Ascending aorta (tissue), 2 donors: ENCODE measurements around the gene INSL3. TPM values are rescaled to one million over a fixed set of nuclear protein-coding genes. Genes with fewer than 3 reads are reported as not detected.

Experiments used
- DNase-seq, 2 donors: peaks; one replicate each; pipeline ENCODE4 v3.0.0-alpha.2; 2019; ENCODE audit warnings: low spot score in 2 of 2
- H3K27ac ChIP-seq, 2 donors: fragments of 200-600 bp; sonication (generic); one replicate each; pipeline ENCODE4 v1.5.1; 2016 to 2017; ENCODE audit warnings: mild to moderate bottlenecking in 1 of 2
- H3K27me3 ChIP-seq: fragments of 200-600 bp; sonication (generic); one replicate; pipeline ENCODE4 v1.5.1; 2017
- H3K36me3 ChIP-seq, 2 donors: fragments of 200-600 bp; sonication (generic); one replicate each; pipeline ENCODE4 v1.5.1; 2016
- H3K4me1 ChIP-seq, 2 donors: fragments of 200-600 bp; sonication (generic); one replicate each; pipeline ENCODE4 v1.5.1; 2016 to 2017; ENCODE audit warnings: mild to moderate bottlenecking in 1 of 2
- H3K4me3 ChIP-seq, 2 donors: fragments of 200-600 bp; sonication (generic); one replicate each; pipeline ENCODE4 v1.5.1; 2016 to 2017; ENCODE audit warnings: mild to moderate bottlenecking in 1 of 2
- H3K9me3 ChIP-seq, 2 donors: fragments of 200-600 bp; sonication (generic); one replicate each; pipeline ENCODE4 v1.5.1; 2016
- intact Hi-C: fragments of 100-400 bp; cut with DNase I; formaldehyde crosslinking; loops from one replicate; pipeline ENCODE4 v1.15.1; 2023
- total RNA-seq: library from RNA; depleted of rRNA; stranded (reverse); fragments of >200 nt; gene quantifications from one replicate; pipeline ENCODE4 v1.1.0, GENCODE V29; 2016
- TF ChIP-seq, protein P1 (sequence below), 3 experiments: fragments of 200-600 bp in 2 of 3; fragments of 450-650 bp in 1 of 3; sonication (generic) in 2 of 3; IDR thresholded peaks; one replicate each; pipeline ENCODE4 v1.5.1; 2016 to 2019; ENCODE audit warnings: antibody characterized with exemption in 3 of 3, mild to moderate bottlenecking in 1 of 3, moderate library complexity in 1 of 3

The INSL3 gene
- total RNA-seq, 1 donor from 2014 or later: not detected

DNA sequence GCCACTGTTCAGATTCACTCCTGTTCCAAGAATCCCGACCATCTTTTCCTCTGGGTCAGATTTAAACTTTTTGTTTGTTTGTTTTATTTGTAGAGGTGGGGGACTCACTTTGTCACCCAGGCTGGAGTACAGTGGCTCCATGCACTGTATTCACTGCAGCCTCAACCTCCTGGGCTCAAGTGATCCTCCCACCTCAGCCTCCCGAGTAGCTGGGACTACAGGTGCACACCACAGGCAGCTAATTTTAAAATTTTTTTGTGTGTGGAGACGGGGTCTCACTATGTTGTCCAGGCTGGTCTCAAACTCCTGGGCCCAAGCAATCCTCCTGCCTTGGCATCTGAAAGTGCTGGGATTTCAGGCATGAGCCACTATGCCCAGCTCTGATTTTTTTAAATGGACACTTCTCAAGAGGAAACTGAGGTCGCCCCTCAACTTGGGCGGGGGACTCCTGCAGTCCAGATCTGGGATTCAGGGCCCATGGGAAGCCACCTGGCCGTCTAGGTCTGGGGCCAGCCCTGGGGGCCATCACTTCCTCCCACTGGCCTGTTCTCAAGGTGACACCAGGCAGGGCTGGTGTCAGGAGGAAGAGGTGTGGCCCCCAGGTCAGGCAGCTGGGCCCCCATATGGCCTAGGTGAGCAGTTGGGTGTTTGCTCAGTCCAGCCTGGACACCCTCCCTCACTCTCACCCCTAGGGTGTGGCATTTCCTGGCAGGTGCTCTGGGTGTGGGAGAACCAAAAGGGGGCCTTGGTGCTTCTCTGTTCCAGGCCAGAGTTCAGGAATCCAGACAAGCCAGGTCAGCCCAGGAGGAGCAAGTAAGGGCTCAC, 25.1 kb downstream of the INSL3 start:
- H3K27me3 ChIP-seq: no peaks in the 10 kb centered on the region
- TF ChIP-seq, protein P1, sequence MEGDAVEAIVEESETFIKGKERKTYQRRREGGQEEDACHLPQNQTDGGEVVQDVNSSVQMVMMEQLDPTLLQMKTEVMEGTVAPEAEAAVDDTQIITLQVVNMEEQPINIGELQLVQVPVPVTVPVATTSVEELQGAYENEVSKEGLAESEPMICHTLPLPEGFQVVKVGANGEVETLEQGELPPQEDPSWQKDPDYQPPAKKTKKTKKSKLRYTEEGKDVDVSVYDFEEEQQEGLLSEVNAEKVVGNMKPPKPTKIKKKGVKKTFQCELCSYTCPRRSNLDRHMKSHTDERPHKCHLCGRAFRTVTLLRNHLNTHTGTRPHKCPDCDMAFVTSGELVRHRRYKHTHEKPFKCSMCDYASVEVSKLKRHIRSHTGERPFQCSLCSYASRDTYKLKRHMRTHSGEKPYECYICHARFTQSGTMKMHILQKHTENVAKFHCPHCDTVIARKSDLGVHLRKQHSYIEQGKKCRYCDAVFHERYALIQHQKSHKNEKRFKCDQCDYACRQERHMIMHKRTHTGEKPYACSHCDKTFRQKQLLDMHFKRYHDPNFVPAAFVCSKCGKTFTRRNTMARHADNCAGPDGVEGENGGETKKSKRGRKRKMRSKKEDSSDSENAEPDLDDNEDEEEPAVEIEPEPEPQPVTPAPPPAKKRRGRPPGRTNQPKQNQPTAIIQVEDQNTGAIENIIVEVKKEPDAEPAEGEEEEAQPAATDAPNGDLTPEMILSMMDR (IDR thresholded peaks at IDR 0.05): no peak
- H3K27ac ChIP-seq: no peak overlapping the region
- H3K4me1 ChIP-seq: no peaks in the 10 kb centered on the region
- H3K4me3 ChIP-seq: no peak overlapping the region
- intact Hi-C loops: no loop called here
- no peak for DNase-seq
- no peaks in the 10 kb centered on the region for H3K9me3 ChIP-seq
- no peaks in the 10 kb centered on the region for H3K36me3 ChIP-seq

DNA sequence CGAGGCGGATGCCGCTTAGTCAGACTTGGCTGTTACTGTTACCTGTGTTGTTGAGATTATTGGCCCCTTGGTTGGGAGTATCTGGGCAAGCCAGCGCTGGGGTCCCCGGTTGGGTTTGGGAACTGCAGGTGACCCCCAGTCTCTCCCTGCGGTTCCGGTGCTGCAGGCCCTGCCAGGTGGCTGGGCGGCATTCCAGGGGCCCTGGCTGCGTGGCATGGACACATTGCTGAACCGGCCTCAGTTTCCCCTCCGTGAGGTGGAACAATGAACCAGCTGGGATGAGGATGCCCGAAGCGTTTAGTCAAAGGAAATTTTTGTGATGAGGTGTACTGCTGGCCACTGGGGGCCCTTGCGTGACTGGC, 25.8 kb downstream of the INSL3 start:
- intact Hi-C loops: no loop called here
- Histone ChIP-seq H3K27me3 (no peaks in the 10 kb centered on the region), H3K36me3 (no peaks in the 10 kb centered on the region), H3K4me3 (no peak overlapping the region), H3K4me1 (no peaks in the 10 kb centered on the region), H3K27ac (no peak overlapping the region), H3K9me3 (no peaks in the 10 kb centered on the region)
- TF ChIP-seq, protein P1 (IDR thresholded peaks at IDR 0.05): no peak
- DNase-seq: no peak

DNA sequence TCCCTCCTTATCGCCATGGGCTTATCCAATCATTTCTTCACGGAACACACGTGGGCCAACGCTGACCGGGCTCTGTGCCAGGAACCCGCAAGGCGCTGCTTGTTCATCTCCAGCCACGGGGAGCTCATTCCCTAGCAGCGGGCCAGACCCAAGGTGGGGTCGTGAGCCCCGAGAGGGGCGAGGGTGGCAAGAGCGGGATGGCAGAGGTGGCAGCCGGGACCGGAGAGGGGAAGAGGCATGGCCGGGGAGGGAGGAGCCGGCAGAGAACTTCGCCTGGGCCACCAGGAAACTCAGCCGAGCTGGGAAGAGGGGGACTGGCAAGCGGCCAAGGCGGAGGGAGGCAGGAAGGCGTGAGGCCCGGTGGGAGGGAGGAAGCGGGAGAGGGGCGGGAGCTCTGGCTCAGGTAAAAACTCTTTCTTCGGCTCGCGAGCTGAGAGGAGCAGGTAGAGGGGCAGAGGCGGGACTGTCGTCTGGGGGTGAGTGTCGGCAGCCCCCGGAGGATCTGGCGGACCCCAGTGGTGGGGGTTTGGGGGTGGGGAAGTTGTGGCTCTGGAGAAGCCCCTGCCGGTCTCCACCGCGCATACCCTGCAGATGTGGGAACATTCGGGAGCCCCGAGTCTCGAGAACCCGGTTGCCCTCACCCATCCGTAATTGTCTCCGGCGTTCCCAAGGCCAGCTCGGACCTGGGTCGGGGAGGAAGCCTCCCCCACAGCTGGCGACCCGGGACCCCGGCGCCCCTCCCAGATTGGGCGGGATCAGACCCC, 26.4 kb downstream of the INSL3 start, which contains the start of gene B3GNT3:
TSS of gene B3GNT3 (plus strand) at position 408 of the 764 bp plus-strand sequence. CDS start 12,670 bp downstream, outside the sequence.
- H3K27ac ChIP-seq: no peak within 1 kb of the TSS
- TF ChIP-seq, protein P1 (IDR thresholded peaks at IDR 0.05): no peak
- no peaks in the 10 kb centered on the region for H3K27me3 ChIP-seq
- intact Hi-C loops: no loop called here
- DNase-seq: no peak
- no peaks in the 10 kb centered on the region for H3K36me3 ChIP-seq
- H3K4me3 ChIP-seq: no peak within 1 kb of the TSS
- H3K4me1 ChIP-seq: no peaks in the 10 kb centered on the region
- no peaks in the 10 kb centered on the region for H3K9me3 ChIP-seq

DNA sequence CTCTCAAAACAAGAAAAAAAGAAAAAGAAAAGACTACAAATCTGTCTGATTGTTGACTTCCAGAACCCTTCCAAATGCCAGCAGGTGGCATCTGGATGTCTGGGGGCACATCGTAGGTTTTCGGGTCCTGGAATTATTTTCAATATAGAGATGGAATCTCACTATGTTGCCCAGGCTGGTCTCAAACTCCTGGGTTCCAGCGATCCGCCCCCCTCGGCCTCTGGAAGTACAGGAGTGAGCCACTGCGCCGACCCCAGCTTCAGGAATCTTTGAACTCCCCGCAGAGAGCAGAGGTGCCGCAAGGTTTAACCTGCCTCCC, 26.9 kb downstream of the INSL3 start:
- Histone ChIP-seq H3K9me3 (no peaks in the 10 kb centered on the region), H3K27me3 (no peaks in the 10 kb centered on the region), H3K27ac (no peak overlapping the region), H3K4me3 (no peak overlapping the region), H3K36me3 (no peaks in the 10 kb centered on the region), H3K4me1 (no peaks in the 10 kb centered on the region)
- intact Hi-C loops: no loop called here
- no peak for DNase-seq
- TF ChIP-seq, protein P1 (IDR thresholded peaks at IDR 0.05): no peak

DNA sequence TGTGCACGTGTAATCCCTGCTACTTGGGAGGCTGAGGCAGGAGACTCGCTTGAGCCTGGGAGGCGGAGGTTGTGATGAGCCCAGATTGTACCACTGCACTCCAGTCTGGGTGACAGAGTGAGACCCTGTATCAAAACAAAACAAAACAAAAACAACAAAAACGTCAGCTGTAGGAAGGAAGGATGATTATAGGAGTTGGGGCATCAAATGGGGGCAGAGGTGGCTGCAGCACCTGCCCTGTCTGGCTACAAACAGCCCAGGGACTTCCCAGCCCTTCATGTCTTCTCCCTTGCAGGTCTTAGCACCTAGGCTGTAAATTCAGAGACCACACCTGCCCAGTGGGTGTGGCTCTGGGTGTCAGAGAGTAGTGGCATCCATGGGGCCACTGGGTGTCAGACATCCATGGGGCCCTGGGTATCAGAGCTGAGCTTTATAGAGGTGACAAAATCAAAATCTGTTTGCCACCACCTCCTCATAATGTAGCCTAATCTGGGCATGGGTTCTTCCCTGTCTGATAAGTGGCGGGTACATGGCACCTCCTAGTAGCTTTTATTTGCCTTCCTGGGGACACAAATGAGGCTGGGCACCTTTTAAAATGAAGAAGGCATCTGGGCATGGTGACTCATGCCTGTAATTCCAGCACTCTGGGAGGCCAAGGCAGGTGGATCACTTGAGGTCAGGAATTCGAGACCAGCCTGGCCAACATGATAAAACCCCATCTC, 31.1 kb downstream of the INSL3 start:
- no peaks in the 10 kb centered on the region for H3K36me3 ChIP-seq
- no peak overlapping the region for H3K27ac ChIP-seq
- no peak for DNase-seq
- intact Hi-C loops: no loop called here
- H3K9me3 ChIP-seq: no peaks in the 10 kb centered on the region
- TF ChIP-seq, protein P1 (IDR thresholded peaks at IDR 0.05): no peak
- no peaks in the 10 kb centered on the region for H3K27me3 ChIP-seq
- no peak overlapping the region for H3K4me3 ChIP-seq
- H3K4me1 ChIP-seq: no peaks in the 10 kb centered on the region
